Measurements from ENCODE around the gene CPTP. TPM values are rescaled to one million over a fixed set of nuclear protein-coding genes. Genes with fewer than 3 reads are reported as not detected.

The CPTP gene
- total and polyA plus RNA-seq, 2 of the 13 experiments (the other 11 are each of a cell fraction or from before 2014, with no cell fraction given), result 5.5 to 9.3 TPM

GRCh38 chr1:1321477-1321876 lies 3.1 kb upstream of the CPTP start:
- TF ChIP-seq HIVEP1 (CRISPR knock-in tag; IDR thresholded peaks at IDR 0.05), result no peak
- TF ChIP-seq RBFOX2 (IDR thresholded peaks at IDR 0.05; ENCODE audit: low read depth, low read length), result peak; percentile 40; the same call in 1 of the 2 replicates
- no peak for TF ChIP-seq ZNF746 (CRISPR knock-in tag; IDR thresholded peaks at IDR 0.05)
- H3K36me3 ChIP-seq (replicated peaks in 1 of 2; ENCODE audit: control insufficient read depth in 1 of 2, insufficient read depth in 2 of 2, low read length in 2 of 2), result peaks cover 7 to 28% of the 10 kb centered on the region in 2 experiments; a peak in 4 of 5 replicates
- no peak for DNase-seq (ENCODE audit: low spot score)
- in situ Hi-C loops (cut with HindIII; ENCODE audit: extremely low pct_ligation_motif_present, low pct_unique_long_range_greater_than_20kb) (no loop called here), intact Hi-C loops (cut with micrococcal nuclease; ENCODE audit: unreplicated experiment) (no loop called here)
- H3K4me2 ChIP-seq (ENCODE audit: low read depth, low read length), result no peak overlapping the region; the same call in 1 of the 2 replicates
- H4K20me1 ChIP-seq (ENCODE audit: insufficient read depth, low read length), result peaks cover 10% of the 10 kb centered on the region; the same call in 1 of the 2 replicates
- H3K9ac ChIP-seq (ENCODE audit: insufficient read depth, low read depth, low read length), result no peak overlapping the region
- CTCF ChIA-PET (ENCODE audit: low intra/inter-chr PET ratio, low total read pairs), result no interaction called here
- no peak for ATAC-seq
- POLR2A ChIA-PET, result no interaction called here
- no peak for FAIRE-seq
- H3K9me3 ChIP-seq (ENCODE audit: low read length), result no peaks in the 10 kb centered on the region
- H3K27ac ChIP-seq (ENCODE audit: extremely low read length, insufficient read depth, low read length), result no peak overlapping the region
- 96% methylated on average over 4 of the region's 8 CpGs for WGBS (ENCODE audit: low lambda C conversion rate)
- H3K4me1 ChIP-seq (ENCODE audit: insufficient read depth, low read length), result peaks cover 22% of the 10 kb centered on the region
- H3K79me2 ChIP-seq (ENCODE audit: insufficient read depth, low read length), result peaks cover 54% of the 10 kb centered on the region
- no TSS peak for BruUV-seq (replicated peaks)
- H3K4me3 ChIP-seq (replicated peaks in 1 of 3; ENCODE audit: insufficient read depth in 1 of 3, low read depth in 2 of 3, low read length in 3 of 3), result no peak overlapping the region
- H3K27me3 ChIP-seq (ENCODE audit: control insufficient read depth in 1 of 2, insufficient read depth in 2 of 2, low read length in 2 of 2), result no peaks in the 10 kb centered on the region
- H2AFZ ChIP-seq (ENCODE audit: low read length), result no peak overlapping the region

GRCh38 chr1:1322418-1322817 lies 2.2 kb upstream of the CPTP start:
- H3K9me3 ChIP-seq (ENCODE audit: low read length), result no peaks in the 10 kb centered on the region
- peak overlapping the region; percentile 70; the same call in 1 of the 2 replicates for H3K4me2 ChIP-seq (ENCODE audit: low read depth, low read length)
- FAIRE-seq, result no peak
- no peak for DNase-seq (ENCODE audit: low spot score)
- ChIA-PET CTCF (ENCODE audit: low intra/inter-chr PET ratio, low total read pairs) (no interaction called here), POLR2A (no interaction called here)
- WGBS (ENCODE audit: low lambda C conversion rate), result 96% methylated on average over 13 of the region's 14 CpGs
- TF ChIP-seq RBFOX2 (IDR thresholded peaks at IDR 0.05; ENCODE audit: low read depth, low read length), result no peak
- no peak for TF ChIP-seq ZBTB46 (CRISPR knock-in tag; IDR thresholded peaks at IDR 0.05; ENCODE audit: borderline replicate concordance)
- TF ChIP-seq ZNF597 (CRISPR knock-in tag; IDR thresholded peaks at IDR 0.05), result no peak
- TF ChIP-seq ISL2 (CRISPR knock-in tag; IDR thresholded peaks at IDR 0.05), result no peak
- no peak for TF ChIP-seq ATF4 (CRISPR knock-in tag; IDR thresholded peaks at IDR 0.05)
- no peak for TF ChIP-seq GLI4 (CRISPR knock-in tag; IDR thresholded peaks at IDR 0.05; ENCODE audit: borderline replicate concordance)
- in situ Hi-C loops (cut with HindIII; ENCODE audit: extremely low pct_ligation_motif_present, low pct_unique_long_range_greater_than_20kb), result no loop called here
- no peak overlapping the region for H2AFZ ChIP-seq (ENCODE audit: low read length)
- peaks cover 10% of the 10 kb centered on the region; the same call in 1 of the 2 replicates for H4K20me1 ChIP-seq (ENCODE audit: insufficient read depth, low read length)
- no peaks in the 10 kb centered on the region for H3K27me3 ChIP-seq (ENCODE audit: control insufficient read depth in 1 of 2, insufficient read depth in 2 of 2, low read length in 2 of 2)
- H3K27ac ChIP-seq (ENCODE audit: extremely low read length, insufficient read depth, low read length), result no peak overlapping the region
- intact Hi-C loops (cut with micrococcal nuclease; ENCODE audit: unreplicated experiment), result no loop called here
- H3K79me2 ChIP-seq (ENCODE audit: insufficient read depth, low read length), result peaks cover 53% of the 10 kb centered on the region
- H3K9ac ChIP-seq (ENCODE audit: insufficient read depth, low read depth, low read length), result no peak overlapping the region
- H3K36me3 ChIP-seq (replicated peaks in 1 of 2; ENCODE audit: control insufficient read depth in 1 of 2, insufficient read depth in 2 of 2, low read length in 2 of 2), result peaks cover 7 to 27% of the 10 kb centered on the region in 2 experiments; a peak in 4 of 5 replicates
- peak overlapping the region in 1 of 3 experiments; percentile 54; a peak in 1 of 6 replicates for H3K4me3 ChIP-seq (replicated peaks in 1 of 3; ENCODE audit: insufficient read depth in 1 of 3, low read depth in 2 of 3, low read length in 3 of 3)
- no peak for ATAC-seq
- H3K4me1 ChIP-seq (ENCODE audit: insufficient read depth, low read length), result peaks cover 23% of the 10 kb centered on the region
- BruUV-seq (replicated peaks), result no TSS peak
